Gastrocnemius medialis (tissue), 4 donors: ENCODE data around the gene C2orf92. TPM values are rescaled to one million over a fixed set of nuclear protein-coding genes. Genes with fewer than 3 reads are reported as not detected.
"Not testable (repeated sequence)": the region's sequence is repeated elsewhere in the genome, so short reads cannot be mapped to it uniquely, and the experiment has no call there.

Experiments
- ATAC-seq, 2 donors: fragments of 150-250 bp; one replicate each; pipeline ENCODE4 v1.9.1; 2016
- DNase-seq, 2 donors: peaks; one replicate each; pipeline ENCODE4 v3.0.0-alpha.2; 2019
- H3K27ac ChIP-seq, 4 donors: fragments of 200-600 bp; sonication (generic); 1 replicate in 1 of 4; 2 replicates in 3 of 4; pipeline ENCODE4 v1.5.1; 2016 to 2018; ENCODE audit warnings: mild to moderate bottlenecking in 2 of 4, moderate library complexity in 1 of 4
- H3K27me3 ChIP-seq, 3 donors: fragments of 200-600 bp; sonication (generic) in 2 of 3; 1 replicate in 1 of 3; 2 replicates in 2 of 3; pipeline versions ENCODE4 v1.5.1 to v1.6.0; 2016 to 2019; ENCODE audit warnings: mild to moderate bottlenecking in 1 of 3, moderate library complexity in 1 of 3
- H3K36me3 ChIP-seq, 2 donors: fragments of 200-600 bp; sonication (generic) in 1 of 2; one replicate each; pipeline ENCODE4 v1.5.1; 2017 to 2018
- H3K4me1 ChIP-seq, 2 donors: fragments of 200-600 bp; sonication (generic) in 1 of 2; one replicate each; pipeline ENCODE4 v1.5.1; 2016 to 2017; ENCODE audit warnings: mild to moderate bottlenecking in 2 of 2
- H3K4me3 ChIP-seq, 4 donors: fragments of 200-600 bp; sonication (generic) in 3 of 4; 1 replicate in 1 of 4; 2 replicates in 3 of 4; pipeline ENCODE4 v1.5.1; 2016 to 2019; ENCODE audit warnings: mild to moderate bottlenecking in 2 of 4
- H3K9me3 ChIP-seq, 3 donors: fragments of 200-600 bp; sonication (generic) in 2 of 3; 1 replicate in 1 of 3; 2 replicates in 2 of 3; pipeline ENCODE4 v1.5.1; 2016 to 2019
- POLR2A ChIP-seq, 2 donors: fragments of 450-650 bp; IDR thresholded peaks; one replicate each; pipeline ENCODE4 v1.6.1; 2017; ENCODE audit warnings: antibody characterized with exemption in 2 of 2, mild to moderate bottlenecking in 2 of 2, moderate library complexity in 2 of 2
- in situ Hi-C, 4 donors: fragments of 200-750 bp; cut with MboI; loops; one replicate each; pipeline versions ENCODE4 v1.15.0 to v1.8.0; 2017; ENCODE audit warnings: low sequenced_read_pairs in 4 of 4
- intact Hi-C: fragments of 100-400 bp; cut with DNase I; formaldehyde crosslinking; loops from one replicate; pipeline ENCODE4 v1.15.1; 2023; ENCODE audit warnings: low total_unique reads
- total RNA-seq, 4 donors: library from RNA; depleted of rRNA; stranded (reverse); fragments of >200 nt; gene quantifications; one replicate each; pipeline versions ENCODE4 v1.1.0 to v1.2.3, GENCODE V29; 2016
- TF ChIP-seq, protein P1 (sequence below), 5 experiments: fragments of 450-650 bp in 3 of 5; fragments of 200-600 bp in 2 of 5; sonication (generic) in 2 of 5; IDR thresholded peaks in 4 of 5; conservative IDR thresholded peaks in 1 of 5; 1 replicate in 4 of 5; 2 replicates in 1 of 5; pipeline ENCODE4 v1.5.1; 2016 to 2019; ENCODE audit warnings: antibody characterized with exemption in 5 of 5, mild to moderate bottlenecking in 3 of 5, moderate library complexity in 3 of 5

Gene C2orf92
- total RNA-seq, 4 donors from 2014 or later, result 0.85 to 4.2 TPM; not detected in 2

DNA sequence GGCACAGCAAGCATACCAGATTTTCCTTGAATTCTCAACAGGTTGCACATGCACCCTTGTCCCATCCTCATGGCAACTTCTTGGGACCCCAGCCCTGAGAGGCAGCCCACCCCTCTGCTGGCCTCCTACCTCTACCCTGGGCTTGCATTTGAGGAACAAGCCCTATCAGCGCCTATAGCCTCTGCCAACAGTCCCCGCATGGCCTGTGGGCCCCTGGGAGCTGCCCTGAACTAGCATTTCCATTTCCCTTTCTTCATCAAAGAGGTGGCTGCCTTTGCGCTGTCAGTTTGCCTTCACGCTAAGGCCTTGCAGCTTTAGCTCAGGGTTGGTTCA lies 38.5 kb downstream of the C2orf92 start:
- TF ChIP-seq POLR2A (IDR thresholded peaks at IDR 0.05), result no peak
- TF ChIP-seq, protein P1, sequence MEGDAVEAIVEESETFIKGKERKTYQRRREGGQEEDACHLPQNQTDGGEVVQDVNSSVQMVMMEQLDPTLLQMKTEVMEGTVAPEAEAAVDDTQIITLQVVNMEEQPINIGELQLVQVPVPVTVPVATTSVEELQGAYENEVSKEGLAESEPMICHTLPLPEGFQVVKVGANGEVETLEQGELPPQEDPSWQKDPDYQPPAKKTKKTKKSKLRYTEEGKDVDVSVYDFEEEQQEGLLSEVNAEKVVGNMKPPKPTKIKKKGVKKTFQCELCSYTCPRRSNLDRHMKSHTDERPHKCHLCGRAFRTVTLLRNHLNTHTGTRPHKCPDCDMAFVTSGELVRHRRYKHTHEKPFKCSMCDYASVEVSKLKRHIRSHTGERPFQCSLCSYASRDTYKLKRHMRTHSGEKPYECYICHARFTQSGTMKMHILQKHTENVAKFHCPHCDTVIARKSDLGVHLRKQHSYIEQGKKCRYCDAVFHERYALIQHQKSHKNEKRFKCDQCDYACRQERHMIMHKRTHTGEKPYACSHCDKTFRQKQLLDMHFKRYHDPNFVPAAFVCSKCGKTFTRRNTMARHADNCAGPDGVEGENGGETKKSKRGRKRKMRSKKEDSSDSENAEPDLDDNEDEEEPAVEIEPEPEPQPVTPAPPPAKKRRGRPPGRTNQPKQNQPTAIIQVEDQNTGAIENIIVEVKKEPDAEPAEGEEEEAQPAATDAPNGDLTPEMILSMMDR (IDR thresholded peaks at IDR 0.05 in 4 of 5, conservative IDR thresholded peaks at IDR 0.05 in 1 of 5), result no peak
- intact Hi-C loops, result no loop called here
- Histone ChIP-seq H3K27ac (no peak overlapping the region), H3K9me3 (no peaks in the 10 kb centered on the region), H3K36me3 (no peaks in the 10 kb centered on the region), H3K4me3 (no peak overlapping the region), H3K27me3 (no peaks in the 10 kb centered on the region), H3K4me1 (no peaks in the 10 kb centered on the region)
- DNase-seq (no peak), ATAC-seq (no peak)
- in situ Hi-C loops, result no loop called here

- H3K4me3 ChIP-seq, result no peak overlapping the region
- no peak for ATAC-seq
- intact Hi-C loops, result no loop called here
Observed at GRCh38 chr2:97708608-97709007, 39.1 kb downstream of the C2orf92 start.

GRCh38 chr2:97711394-97711711 lies 41.8 kb downstream of the C2orf92 start:
- Histone ChIP-seq H3K27me3 (no peaks in the 10 kb centered on the region), H3K4me3 (no peak overlapping the region), H3K4me1 (no peaks in the 10 kb centered on the region), H3K36me3 (no peaks in the 10 kb centered on the region), H3K9me3 (no peaks in the 10 kb centered on the region), H3K27ac (no peak overlapping the region)
- TF ChIP-seq POLR2A (IDR thresholded peaks at IDR 0.05), result no peak
- TF ChIP-seq, protein P1 (IDR thresholded peaks at IDR 0.05 in 4 of 5, conservative IDR thresholded peaks at IDR 0.05 in 1 of 5), result no peak
- in situ Hi-C loops (no loop called here), intact Hi-C loops (no loop called here)
- DNase-seq (no peak), ATAC-seq (no peak)

More at GRCh38 chr2:97708608-97709007, 39.1 kb downstream of the C2orf92 start:
- Histone ChIP-seq H3K9me3 (no peaks in the 10 kb centered on the region), H3K27me3 (no peaks in the 10 kb centered on the region), H3K27ac (no peak overlapping the region), H3K36me3 (no peaks in the 10 kb centered on the region), H3K4me1 (no peaks in the 10 kb centered on the region)
- no peak for DNase-seq
- in situ Hi-C loops, result no loop called here
- TF ChIP-seq POLR2A (IDR thresholded peaks at IDR 0.05), result no peak
- TF ChIP-seq, protein P1 (IDR thresholded peaks at IDR 0.05 in 4 of 5, conservative IDR thresholded peaks at IDR 0.05 in 1 of 5), result no peak

GRCh38 chr2:97712175-97712574 lies 42.7 kb downstream of the C2orf92 start:
- in situ Hi-C loops, H3K27ac ChIP-seq, H3K9me3 ChIP-seq, intact Hi-C loops, H3K36me3 ChIP-seq, H3K27me3 ChIP-seq, H3K4me3 ChIP-seq, DNase-seq, ATAC-seq, H3K4me1 ChIP-seq: not testable (repeated sequence)

DNA sequence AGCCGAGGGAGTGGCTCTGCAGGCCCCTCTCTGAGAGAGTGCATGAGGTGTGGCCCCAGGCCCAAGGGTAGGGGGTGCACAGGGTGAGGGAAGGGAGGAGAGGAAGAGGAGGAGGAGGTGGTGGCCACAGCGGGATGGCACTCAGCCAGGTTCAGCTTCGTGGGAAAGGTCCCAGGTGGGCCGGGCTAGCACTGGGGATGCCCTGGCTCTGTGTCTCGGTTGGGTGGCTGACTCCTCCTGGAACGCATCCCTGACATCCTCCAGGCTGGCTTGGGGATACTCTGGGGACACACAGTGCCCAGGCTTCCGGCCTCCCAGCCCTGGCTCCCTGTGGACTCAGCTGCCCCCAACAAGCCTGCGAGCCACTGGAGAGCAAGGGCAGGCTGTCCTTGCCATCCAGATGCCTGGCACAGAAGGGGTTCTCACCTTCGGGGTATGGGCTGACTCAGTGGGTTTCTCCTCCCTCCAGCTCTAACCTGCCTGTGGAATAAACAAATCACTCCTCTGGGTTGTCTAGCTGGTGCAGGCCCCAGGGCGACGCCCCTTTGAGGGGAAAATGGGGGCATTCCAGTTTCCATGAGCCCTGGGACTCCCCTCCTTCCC lies 43.3 kb downstream of the C2orf92 start:
- no peaks in the 10 kb centered on the region for H3K4me1 ChIP-seq
- H3K27me3 ChIP-seq, result no peaks in the 10 kb centered on the region
- in situ Hi-C loops (no loop called here), intact Hi-C loops (no loop called here)
- H3K9me3 ChIP-seq, result no peaks in the 10 kb centered on the region
- TF ChIP-seq, protein P1 (IDR thresholded peaks at IDR 0.05 in 4 of 5, conservative IDR thresholded peaks at IDR 0.05 in 1 of 5), result no peak
- no peak for TF ChIP-seq POLR2A (IDR thresholded peaks at IDR 0.05)
- H3K4me3 ChIP-seq, result no peak overlapping the region
- no peak for ATAC-seq
- no peak for DNase-seq
- no peaks in the 10 kb centered on the region for H3K36me3 ChIP-seq
- H3K27ac ChIP-seq, result no peak overlapping the region
